Smooth muscle cell of the coronary artery (primary cell): ENCODE measurements around the gene GGT1. TPM values are rescaled to one million over a fixed set of nuclear protein-coding genes. Genes with fewer than 3 reads are reported as not detected.

Experiments
- total RNA-seq: library from RNA; depleted of rRNA; stranded (reverse); fragments of >200 nt; gene quantifications from 2 replicates; pipeline ENCODE4 v1.2.3, GENCODE V29; 2014; ENCODE audit warnings: low replicate concordance

The GGT1 gene
- total RNA-seq: 0.83 and 2.3 TPM in 2 replicates

DNA sequence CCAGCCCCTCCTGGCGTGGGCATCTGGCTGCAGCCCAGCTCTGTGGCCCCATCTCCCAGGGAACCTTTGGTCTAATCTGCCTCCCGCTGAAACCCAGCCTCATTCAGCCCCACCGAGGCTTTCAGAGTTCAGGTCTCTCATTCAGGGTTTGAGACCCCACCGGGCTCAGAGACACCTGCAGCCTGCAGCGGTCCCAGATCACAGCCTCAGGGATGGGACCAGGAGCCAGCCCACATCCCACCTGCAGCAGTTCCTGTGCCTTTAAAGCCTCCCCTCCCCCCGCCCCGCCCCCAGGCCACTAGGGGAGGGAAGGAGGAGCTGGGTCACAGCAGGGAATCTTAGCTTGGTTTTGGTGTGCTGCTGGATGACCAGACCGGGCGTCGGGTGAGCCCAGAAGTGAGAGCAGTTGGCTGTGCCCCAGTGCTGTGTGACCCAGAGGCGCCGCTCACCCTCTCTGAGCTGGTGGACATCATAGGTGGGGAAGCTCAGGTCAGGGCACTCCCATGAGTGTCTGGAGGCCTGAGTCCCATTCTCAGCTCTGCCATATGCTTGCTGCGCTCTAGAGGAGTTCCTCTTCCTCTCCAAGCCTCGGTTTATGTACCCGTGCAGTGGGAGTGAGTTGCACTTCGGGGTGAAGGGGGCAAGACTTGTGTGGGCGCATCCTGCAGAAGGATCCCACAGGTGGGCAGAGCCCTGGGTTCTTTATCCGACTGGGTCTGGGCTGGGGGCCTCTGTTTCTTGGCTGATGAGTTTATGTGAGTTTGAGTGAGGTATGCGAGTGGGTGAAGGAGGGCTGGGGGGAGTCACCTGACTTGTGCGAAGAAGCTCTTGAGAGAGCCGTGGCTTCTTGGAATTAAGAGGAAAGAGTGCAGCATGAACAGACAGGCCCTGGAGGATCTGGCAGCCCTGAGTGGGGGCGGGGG, at the start of gene GGT1:
Gene GGT1 (plus strand): TSS at position 347 of the 923 bp plus-strand sequence. CDS start 7,889 bp downstream, outside the sequence.

DNA sequence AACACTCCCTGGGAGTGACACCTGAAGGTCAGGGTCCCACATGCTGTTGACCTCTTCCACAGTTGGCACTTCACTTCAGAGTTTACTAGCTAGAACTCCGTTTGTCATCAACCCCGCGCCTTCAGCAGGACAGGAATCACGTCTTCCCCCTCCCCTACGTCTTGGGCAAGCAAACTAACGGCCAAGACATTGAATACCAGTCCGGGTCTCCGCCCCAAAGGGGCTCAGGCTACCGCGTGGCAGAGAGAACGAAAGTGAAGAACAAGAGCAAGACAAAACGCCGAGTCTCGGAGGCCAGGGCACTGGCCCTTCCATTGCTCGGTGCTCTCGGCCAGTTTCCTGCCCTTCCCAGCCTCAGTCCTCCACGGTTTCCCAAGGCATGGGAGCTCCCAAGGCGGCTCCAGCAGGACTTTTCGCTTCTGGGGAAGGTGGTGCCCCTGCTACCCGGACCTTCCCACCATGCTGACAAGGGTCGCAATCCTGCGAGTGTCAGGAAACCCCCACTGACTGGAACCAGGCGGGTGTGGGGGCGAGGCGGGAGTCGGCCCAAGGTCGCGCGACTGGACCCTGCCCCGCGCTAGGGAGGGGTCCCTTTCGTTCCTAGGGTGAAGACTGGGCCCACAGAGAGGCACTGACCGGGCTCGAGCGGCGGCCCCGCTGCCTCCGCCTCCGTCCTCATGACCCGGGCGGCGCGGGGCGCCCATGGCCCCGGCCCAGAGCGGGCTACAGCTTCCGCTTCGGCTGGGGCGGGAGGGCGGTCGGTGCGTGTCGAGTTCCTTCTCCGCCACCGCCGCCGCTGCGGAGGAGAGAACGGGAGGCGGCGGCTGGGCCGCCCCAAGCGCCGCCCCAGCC, 48.5 kb upstream of the GGT1 start, which contains the start of gene GUCD1:
Gene GUCD1 (minus strand): TSS at position 826 of the 852 bp plus-strand sequence. CDS start 147 bp downstream, at position 679.

DNA sequence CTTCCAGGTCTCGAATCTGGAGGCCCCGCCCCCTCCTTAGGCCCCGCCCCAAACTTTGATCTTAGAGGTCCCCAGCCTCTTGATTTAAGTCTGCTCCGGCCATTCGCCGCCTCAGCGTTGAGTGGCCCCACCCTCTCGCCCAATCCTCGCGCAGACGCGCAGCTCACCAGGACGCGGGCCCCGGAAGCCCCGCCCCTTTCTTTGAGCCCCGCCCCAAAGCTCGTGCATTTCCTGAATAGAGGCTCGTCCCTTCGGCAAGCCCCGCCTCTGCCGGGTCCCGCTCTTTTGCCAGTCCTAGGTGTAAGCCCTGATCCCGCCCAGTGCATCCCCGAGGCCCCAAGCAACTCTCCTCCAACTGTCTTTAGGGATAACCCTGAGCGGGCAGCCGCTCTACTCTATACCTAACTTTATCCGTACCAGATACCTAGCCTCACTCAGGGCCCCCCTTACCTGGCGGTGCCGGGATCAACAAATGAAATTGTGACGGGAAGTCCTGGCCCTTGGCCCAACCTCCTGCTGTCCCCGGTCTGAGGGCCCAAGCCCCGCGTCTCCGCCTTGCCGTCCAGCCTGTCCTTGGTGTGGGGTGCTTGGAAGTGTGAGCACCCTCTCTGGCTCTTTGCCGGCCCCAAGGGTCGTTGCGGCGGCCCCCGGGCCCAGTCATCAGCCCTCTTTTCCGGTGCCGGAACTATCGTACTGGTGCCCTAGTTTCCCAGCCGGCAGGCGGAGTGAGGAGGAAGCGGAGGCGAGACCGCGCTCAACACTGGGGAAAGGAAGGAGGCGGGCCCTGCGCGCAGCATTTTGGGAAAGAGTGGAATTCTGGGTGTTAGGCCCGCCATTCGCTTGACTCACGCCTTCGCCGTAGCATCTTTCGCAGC, 47.6 kb upstream of the GGT1 start, which contains the start of gene SNRPD3:
Gene SNRPD3 (plus strand): TSS at position 835 of the 875 bp plus-strand sequence. CDS start 1,676 bp downstream, outside the sequence.

DNA sequence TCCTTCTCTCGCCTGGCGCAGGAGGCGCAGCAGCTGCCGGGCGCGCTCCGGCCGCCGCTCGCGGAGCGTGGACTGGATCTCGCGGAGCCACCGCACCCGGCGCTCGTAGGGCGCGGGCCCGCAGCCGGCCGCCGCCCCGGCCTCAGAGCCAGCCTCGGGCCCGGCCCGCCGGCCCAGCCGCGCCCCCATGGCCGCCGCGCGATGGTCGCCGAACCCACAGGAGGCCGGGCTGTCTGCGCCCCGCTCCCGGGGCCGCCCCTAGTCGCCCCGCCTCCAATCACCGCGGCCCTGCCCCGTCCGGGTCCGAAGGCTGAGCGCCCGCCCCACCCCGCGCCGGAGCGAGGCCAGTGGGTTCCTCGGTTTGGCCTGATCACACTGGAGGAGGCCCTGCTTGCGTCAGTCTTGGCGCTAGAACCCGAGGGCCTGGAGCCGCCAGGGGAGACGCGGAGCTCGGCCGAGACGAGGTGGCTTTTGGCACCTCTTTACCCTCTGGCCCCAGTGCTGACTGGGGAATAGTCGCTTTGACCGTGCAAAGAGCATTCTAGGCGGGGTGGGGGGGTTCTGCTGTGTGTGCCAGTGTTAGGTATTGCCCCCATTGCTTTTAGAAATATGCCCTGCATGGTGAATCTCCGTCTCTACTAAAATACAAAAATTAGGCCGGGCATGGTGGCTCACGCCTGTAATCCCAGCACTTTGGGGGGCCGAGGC, 10.0 kb upstream of the GGT1 start, which contains the start of gene LRRC75B:
Gene LRRC75B (minus strand): TSS at position 223 of the 708 bp plus-strand sequence. CDS start 34 bp downstream, at position 189.

Other genes with a start within 250 kb of the GGT1 start
- gene ADORA2A, start 175.6 kb upstream of the GGT1 start, total RNA-seq: 0.35 and 15.0 TPM in 2 replicates
- 1.4 TPM in 1 of 2 replicates, not detected in the other for gene UPB1, start 107.9 kb upstream of the GGT1 start, total RNA-seq
- 153 and 182 TPM in 2 replicates for gene GUCD1, start 48.1 kb upstream of the GGT1 start, total RNA-seq
- gene SNRPD3, start 47.2 kb upstream of the GGT1 start, total RNA-seq: 193 and 203 TPM in 2 replicates
- gene LRRC75B, start 10.1 kb upstream of the GGT1 start, total RNA-seq: 1.9 and 2.6 TPM in 2 replicates
- gene PIWIL3, start 171.5 kb downstream of the GGT1 start, total RNA-seq: not detected in 2 replicates
- under 0.01 TPM in 1 of 2 replicates, not detected in the other for gene SGSM1, start 203.0 kb downstream of the GGT1 start, total RNA-seq